Measurements from ENCODE around the gene AOPEP.

GRCh38 chr9:95128177-95128524 lies 401.7 kb downstream of the AOPEP start:
- no peak for TF ChIP-seq POLR2A (IDR thresholded peaks at IDR 0.05; ENCODE audit: low read depth)
- TF ChIP-seq, protein P1, sequence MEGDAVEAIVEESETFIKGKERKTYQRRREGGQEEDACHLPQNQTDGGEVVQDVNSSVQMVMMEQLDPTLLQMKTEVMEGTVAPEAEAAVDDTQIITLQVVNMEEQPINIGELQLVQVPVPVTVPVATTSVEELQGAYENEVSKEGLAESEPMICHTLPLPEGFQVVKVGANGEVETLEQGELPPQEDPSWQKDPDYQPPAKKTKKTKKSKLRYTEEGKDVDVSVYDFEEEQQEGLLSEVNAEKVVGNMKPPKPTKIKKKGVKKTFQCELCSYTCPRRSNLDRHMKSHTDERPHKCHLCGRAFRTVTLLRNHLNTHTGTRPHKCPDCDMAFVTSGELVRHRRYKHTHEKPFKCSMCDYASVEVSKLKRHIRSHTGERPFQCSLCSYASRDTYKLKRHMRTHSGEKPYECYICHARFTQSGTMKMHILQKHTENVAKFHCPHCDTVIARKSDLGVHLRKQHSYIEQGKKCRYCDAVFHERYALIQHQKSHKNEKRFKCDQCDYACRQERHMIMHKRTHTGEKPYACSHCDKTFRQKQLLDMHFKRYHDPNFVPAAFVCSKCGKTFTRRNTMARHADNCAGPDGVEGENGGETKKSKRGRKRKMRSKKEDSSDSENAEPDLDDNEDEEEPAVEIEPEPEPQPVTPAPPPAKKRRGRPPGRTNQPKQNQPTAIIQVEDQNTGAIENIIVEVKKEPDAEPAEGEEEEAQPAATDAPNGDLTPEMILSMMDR (IDR thresholded peaks at IDR 0.05), result no peak
- TF ChIP-seq POLR2AphosphoS5 (IDR thresholded peaks at IDR 0.05), result no peak
- TF ChIP-seq EP300 (IDR thresholded peaks at IDR 0.05), result no peak

All from esophagus muscularis mucosa (tissue), 4 donors.